PC-9 (cell line): ENCODE measurements around the gene DRAXIN. TPM values are rescaled to one million over a fixed set of nuclear protein-coding genes. Genes with fewer than 3 reads are reported as not detected.

Experiments
- BruUV-seq: library from RNA; stranded (reverse); fragments of 400-500 nt; replicated peaks from 2 replicates; lab custom pipeline; 2021; lab: Mats Ljungman, UMichigan
- CTCF ChIA-PET: fragments of 300-600 bp; sonication (Branson Sonifier 250); formaldehyde crosslinking; loops from one replicate; lab custom pipeline; 2022; ENCODE audit warnings: antibody characterized with exemption; lab: Charles Lee
- POLR2A ChIA-PET: fragments of 300-600 bp; sonication (Branson Sonifier 250); formaldehyde crosslinking; loops from one replicate; lab custom pipeline; 2022; ENCODE audit warnings: antibody characterized with exemption; ENCODE audit not compliant: unreplicated experiment; lab: Charles Lee
- DNase-seq, 2 experiments: peaks; one replicate each; pipeline versions ENCODE4 v3.0.0 to v3.0.0-alpha.2; 2015 to 2022; ENCODE audit warnings: mixed read lengths in 1 of 2
- H2AFZ ChIP-seq: fragments of 200-600 bp; sonication (generic); 2 replicates; pipeline ENCODE4 v1.8.1; 2017; ENCODE audit warnings: antibody characterized with exemption
- H3F3A ChIP-seq: fragments of 200-600 bp; sonication (generic); 2 replicates; pipeline ENCODE4 v1.8.1; 2017; ENCODE audit warnings: antibody characterized with exemption, mild to moderate bottlenecking, low read depth; ENCODE audit not compliant: insufficient read depth
- H3K27ac ChIP-seq: fragments of 200-600 bp; sonication (generic); 2 replicates; pipeline ENCODE4 v1.6.1; 2016; ENCODE audit warnings: mixed run types
- H3K27me3 ChIP-seq: fragments of 200-600 bp; sonication (generic); 2 replicates; pipeline ENCODE4 v1.6.1; 2016; ENCODE audit warnings: low read depth, mixed run types; ENCODE audit not compliant: insufficient read depth
- H3K36me3 ChIP-seq: fragments of 200-600 bp; sonication (generic); 2 replicates; pipeline ENCODE4 v1.6.1; 2016; ENCODE audit warnings: low read depth, mixed run types
- H3K4me1 ChIP-seq: fragments of 200-600 bp; sonication (generic); replicated peaks from 2 replicates; pipeline ENCODE4 v1.6.1; 2016; ENCODE audit warnings: mixed run types; ENCODE audit not compliant: insufficient read depth
- H3K4me2 ChIP-seq: fragments of 200-600 bp; sonication (generic); 2 replicates; pipeline ENCODE4 v1.6.1; 2017; ENCODE audit warnings: mixed run types
- H3K4me3 ChIP-seq: fragments of 200-600 bp; sonication (generic); 2 replicates; pipeline ENCODE4 v1.6.1; 2016; ENCODE audit warnings: mixed run types
- H3K79me2 ChIP-seq: fragments of 200-600 bp; sonication (generic); 2 replicates; pipeline ENCODE4 v1.6.1; 2017; ENCODE audit warnings: low read depth, mixed run types
- H3K9me2 ChIP-seq: fragments of 200-600 bp; sonication (generic); 2 replicates; pipeline ENCODE4 v1.8.1; 2017; ENCODE audit warnings: mild to moderate bottlenecking; ENCODE audit not compliant: insufficient read depth
- H3K9me3 ChIP-seq: fragments of 200-600 bp; sonication (generic); 2 replicates; pipeline ENCODE4 v1.8.1; 2016; ENCODE audit warnings: low read depth; ENCODE audit not compliant: insufficient read depth
- H4K20me1 ChIP-seq: fragments of 200-600 bp; sonication (generic); 2 replicates; pipeline ENCODE4 v1.8.1; 2017; ENCODE audit not compliant: insufficient read depth
- EZH2 ChIP-seq: fragments of 200-600 bp; sonication (generic); IDR thresholded peaks from 2 replicates; pipeline ENCODE4 v1.8.0; 2017; ENCODE audit warnings: antibody characterized with exemption, low read depth
- intact Hi-C: fragments of 100-400 bp; cut with micrococcal nuclease; formaldehyde crosslinking; loops from one replicate; pipeline ENCODE4 v1.10.0; 2022; ENCODE audit not compliant: unreplicated experiment
- total RNA-seq: library from RNA; stranded (reverse); gene quantifications from 2 replicates; pipeline ENCODE4 v1.2.3, GENCODE V29; 2021
- TF ChIP-seq, protein P1 (sequence below): fragments of 200-600 bp; sonication (generic); conservative IDR thresholded peaks from 2 replicates; pipeline ENCODE4 v1.6.1; 2017; ENCODE audit warnings: mixed run types, antibody characterized with exemption, mild to moderate bottlenecking, moderate library complexity

DRAXIN gene
- total RNA-seq, 1 experiment from 2014 or later, result not detected

DNA sequence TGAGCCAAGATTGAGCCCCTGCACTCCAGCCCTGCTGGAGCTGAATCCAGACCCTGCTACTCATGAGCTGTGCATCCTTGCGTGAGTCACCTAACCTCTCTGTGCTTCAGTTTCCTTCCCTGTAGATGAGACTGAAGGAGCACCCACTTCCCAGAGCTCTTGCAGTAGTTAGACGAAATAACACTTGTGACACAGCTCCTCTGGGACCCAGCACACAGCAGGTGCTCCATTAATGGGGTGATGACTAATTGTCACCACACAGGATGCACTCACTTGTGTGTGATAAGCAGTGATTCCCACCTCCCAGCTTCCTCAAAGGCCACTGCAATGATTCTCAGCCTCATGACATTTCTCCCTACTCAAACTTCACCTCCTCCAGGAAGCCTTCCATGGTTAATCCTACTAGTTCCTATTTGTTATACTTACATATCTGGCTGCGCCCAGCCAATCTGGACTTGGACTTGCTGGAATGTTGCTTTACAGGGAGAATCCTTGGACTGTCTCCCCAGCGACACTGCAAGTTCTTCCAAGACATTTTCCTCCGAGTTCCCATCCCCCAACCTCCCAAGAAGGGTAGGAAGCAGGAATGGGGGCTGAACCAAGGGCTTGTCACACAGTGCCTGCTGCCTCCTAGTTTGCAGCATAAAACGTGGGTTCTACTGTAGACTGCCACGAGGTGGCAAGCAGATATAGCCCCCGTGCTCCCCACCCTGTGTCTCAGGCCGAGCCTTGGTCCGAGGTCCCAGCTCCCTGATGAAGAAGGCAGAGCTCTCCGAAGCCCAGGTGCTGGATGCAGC lies 17.2 kb downstream of the DRAXIN start:
- H3K4me2 ChIP-seq, result no peak overlapping the region
- no peak for TF ChIP-seq EZH2
- TF ChIP-seq, protein P1, sequence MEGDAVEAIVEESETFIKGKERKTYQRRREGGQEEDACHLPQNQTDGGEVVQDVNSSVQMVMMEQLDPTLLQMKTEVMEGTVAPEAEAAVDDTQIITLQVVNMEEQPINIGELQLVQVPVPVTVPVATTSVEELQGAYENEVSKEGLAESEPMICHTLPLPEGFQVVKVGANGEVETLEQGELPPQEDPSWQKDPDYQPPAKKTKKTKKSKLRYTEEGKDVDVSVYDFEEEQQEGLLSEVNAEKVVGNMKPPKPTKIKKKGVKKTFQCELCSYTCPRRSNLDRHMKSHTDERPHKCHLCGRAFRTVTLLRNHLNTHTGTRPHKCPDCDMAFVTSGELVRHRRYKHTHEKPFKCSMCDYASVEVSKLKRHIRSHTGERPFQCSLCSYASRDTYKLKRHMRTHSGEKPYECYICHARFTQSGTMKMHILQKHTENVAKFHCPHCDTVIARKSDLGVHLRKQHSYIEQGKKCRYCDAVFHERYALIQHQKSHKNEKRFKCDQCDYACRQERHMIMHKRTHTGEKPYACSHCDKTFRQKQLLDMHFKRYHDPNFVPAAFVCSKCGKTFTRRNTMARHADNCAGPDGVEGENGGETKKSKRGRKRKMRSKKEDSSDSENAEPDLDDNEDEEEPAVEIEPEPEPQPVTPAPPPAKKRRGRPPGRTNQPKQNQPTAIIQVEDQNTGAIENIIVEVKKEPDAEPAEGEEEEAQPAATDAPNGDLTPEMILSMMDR, result no peak
- CTCF ChIA-PET, result no interaction called here
- intact Hi-C loops, result loop anchor here (5.0 kb wide), 1 partner anchor 41 kb away; no protein-coding TSS in a partner anchor
- no peaks in the 10 kb centered on the region for H3K36me3 ChIP-seq
- no TSS peak for BruUV-seq
- no peaks in the 10 kb centered on the region for H3K9me2 ChIP-seq
- no peaks in the 10 kb centered on the region for H3K9me3 ChIP-seq
- peaks cover 5% of the 10 kb centered on the region; the same call in 1 of the 2 replicates for H3F3A ChIP-seq
- no peak overlapping the region for H3K4me3 ChIP-seq
- H3K27me3 ChIP-seq, result peaks cover 15% of the 10 kb centered on the region; the same call in 1 of the 2 replicates
- POLR2A ChIA-PET, result no interaction called here
- no peaks in the 10 kb centered on the region for H4K20me1 ChIP-seq
- no peak overlapping the region for H3K27ac ChIP-seq
- peak in 1 of 2 experiments; percentile 55 for DNase-seq
- H3K79me2 ChIP-seq, result no peaks in the 10 kb centered on the region
- no peak overlapping the region for H2AFZ ChIP-seq
- no peaks in the 10 kb centered on the region; the same call in 1 of the 2 replicates for H3K4me1 ChIP-seq

DNA sequence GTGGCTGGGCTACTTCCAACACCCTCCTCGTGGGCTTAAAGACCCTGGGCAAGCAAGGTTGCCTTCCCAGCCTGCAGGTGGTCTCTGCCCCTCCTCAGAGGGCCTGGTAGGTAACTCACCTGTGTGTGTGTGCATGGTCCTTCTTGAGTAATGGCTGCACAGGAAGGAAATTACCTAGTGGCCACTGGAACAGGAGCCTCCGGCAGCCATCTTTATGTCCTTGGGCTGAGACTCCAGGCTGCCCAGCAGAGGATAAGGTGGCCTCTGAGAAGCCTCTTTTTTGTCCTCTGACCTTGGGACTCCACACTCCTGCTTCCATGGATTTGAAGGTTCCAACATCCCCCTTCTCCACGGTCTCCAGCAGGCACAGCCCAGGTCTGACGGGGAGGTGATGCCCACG lies 20.0 kb downstream of the DRAXIN start:
- Histone ChIP-seq H3K79me2 (no peaks in the 10 kb centered on the region), H2AFZ (no peak overlapping the region), H3K4me3 (no peak overlapping the region), H3K9me2 (no peaks in the 10 kb centered on the region), H3K4me2 (no peak overlapping the region), H3K4me1 (no peaks in the 10 kb centered on the region; the same call in 1 of the 2 replicates), H3K36me3 (no peaks in the 10 kb centered on the region), H3K27me3 (peaks cover 12% of the 10 kb centered on the region), H3K27ac (no peak overlapping the region), H4K20me1 (no peaks in the 10 kb centered on the region), H3F3A (peaks cover 5% of the 10 kb centered on the region; the same call in 1 of the 2 replicates), H3K9me3 (no peaks in the 10 kb centered on the region)
- no TSS peak for BruUV-seq
- TF ChIP-seq, protein P1, result no peak
- no peak for TF ChIP-seq EZH2
- CTCF ChIA-PET, result no interaction called here
- POLR2A ChIA-PET, result no interaction called here
- no peak for DNase-seq
- intact Hi-C loops, result no loop called here

DNA sequence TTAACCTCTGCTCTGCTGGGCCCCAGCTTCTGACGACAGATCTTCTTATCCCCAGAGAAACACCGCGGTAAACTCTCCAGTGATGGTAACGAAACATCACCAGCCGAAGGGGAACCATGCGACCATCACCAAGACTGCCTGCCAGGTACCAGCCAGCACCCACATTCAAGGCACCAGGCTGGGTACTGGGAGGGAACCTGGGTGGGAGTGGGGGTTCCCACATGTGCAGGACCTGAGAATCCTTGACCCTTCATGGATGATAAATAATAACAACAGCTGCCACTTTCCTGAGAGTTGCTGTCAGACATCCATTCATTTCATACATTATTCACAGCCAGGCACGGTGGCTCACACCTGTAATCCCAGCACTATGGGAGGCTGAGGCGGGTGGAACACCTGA lies 20.8 kb downstream of the DRAXIN start:
- H3K4me2 ChIP-seq, result no peak overlapping the region
- no peak overlapping the region for H3K27ac ChIP-seq
- no peak for DNase-seq
- H3K4me1 ChIP-seq, result no peaks in the 10 kb centered on the region; the same call in 1 of the 2 replicates
- intact Hi-C loops, result no loop called here
- no TSS peak for BruUV-seq
- no peaks in the 10 kb centered on the region for H3K36me3 ChIP-seq
- H3K9me2 ChIP-seq, result no peaks in the 10 kb centered on the region
- no peak for TF ChIP-seq EZH2
- TF ChIP-seq, protein P1, result no peak
- ChIA-PET POLR2A (no interaction called here), CTCF (no interaction called here)
- no peak overlapping the region for H2AFZ ChIP-seq
- no peaks in the 10 kb centered on the region for H3K79me2 ChIP-seq
- no peaks in the 10 kb centered on the region for H4K20me1 ChIP-seq
- H3F3A ChIP-seq, result peaks cover 3% of the 10 kb centered on the region; the same call in 1 of the 2 replicates
- no peaks in the 10 kb centered on the region for H3K9me3 ChIP-seq
- no peak overlapping the region for H3K4me3 ChIP-seq
- peaks cover 12% of the 10 kb centered on the region for H3K27me3 ChIP-seq
